ENCODE measurements around the gene GGCT. TPM values are rescaled to one million over a fixed set of nuclear protein-coding genes. Genes with fewer than 3 reads are reported as not detected.
"Not testable (repeated sequence)": the region's sequence is repeated elsewhere in the genome, so short reads cannot be mapped to it uniquely, and the experiment has no call there.

The GGCT gene
- total RNA-seq, 1 experiment from 2014 or later: 73.5 TPM

GRCh38 chr7:30513762-30514161 is 9.1 kb upstream of the GGCT start:
- Histone ChIP-seq H3K4me2 (ENCODE audit: low read depth, low read length, poor library complexity, severe bottlenecking) (no peak overlapping the region), H3K9me3 (ENCODE audit: low read length) (no peaks in the 10 kb centered on the region), H3K27me3 (ENCODE audit: low read length) (no peaks in the 10 kb centered on the region), H3K4me1 (ENCODE audit: low read length) (no peaks in the 10 kb centered on the region), H2AFZ (ENCODE audit: low read length) (no peak overlapping the region), H3K9ac (ENCODE audit: low read length) (no peak overlapping the region), H4K20me1 (ENCODE audit: insufficient read depth, low read depth, low read length) (no peaks in the 10 kb centered on the region), H3K4me3 (ENCODE audit: low read length) (no peak overlapping the region), H3K36me3 (ENCODE audit: insufficient read depth, low read length) (no peaks in the 10 kb centered on the region), H3K9me2 (replicated peaks; ENCODE audit: insufficient read depth, low read length) (no peaks in the 10 kb centered on the region), H3K79me2 (ENCODE audit: low read length) (no peaks in the 10 kb centered on the region), H3K27ac (ENCODE audit: low read length) (no peak overlapping the region)
- DNase-seq: no peak

GRCh38 chr7:30511973-30512662 is 7.5 kb upstream of the GGCT start:
- H3K27ac ChIP-seq (ENCODE audit: low read length): no peak overlapping the region
- no peaks in the 10 kb centered on the region for H3K9me2 ChIP-seq (replicated peaks; ENCODE audit: insufficient read depth, low read length)
- no peaks in the 10 kb centered on the region for H3K9me3 ChIP-seq (ENCODE audit: low read length)
- no peaks in the 10 kb centered on the region for H3K36me3 ChIP-seq (ENCODE audit: insufficient read depth, low read length)
- H3K4me2 ChIP-seq (ENCODE audit: low read depth, low read length, poor library complexity, severe bottlenecking): no peak overlapping the region
- no peaks in the 10 kb centered on the region for H3K4me1 ChIP-seq (ENCODE audit: low read length)
- no peaks in the 10 kb centered on the region for H3K79me2 ChIP-seq (ENCODE audit: low read length)
- no peak overlapping the region for H2AFZ ChIP-seq (ENCODE audit: low read length)
- no peak overlapping the region for H3K9ac ChIP-seq (ENCODE audit: low read length)
- no peak overlapping the region for H3K4me3 ChIP-seq (ENCODE audit: low read length)
- H4K20me1 ChIP-seq (ENCODE audit: insufficient read depth, low read depth, low read length): no peaks in the 10 kb centered on the region
- peak; percentile 41 for DNase-seq
- no peaks in the 10 kb centered on the region for H3K27me3 ChIP-seq (ENCODE audit: low read length)

DNA sequence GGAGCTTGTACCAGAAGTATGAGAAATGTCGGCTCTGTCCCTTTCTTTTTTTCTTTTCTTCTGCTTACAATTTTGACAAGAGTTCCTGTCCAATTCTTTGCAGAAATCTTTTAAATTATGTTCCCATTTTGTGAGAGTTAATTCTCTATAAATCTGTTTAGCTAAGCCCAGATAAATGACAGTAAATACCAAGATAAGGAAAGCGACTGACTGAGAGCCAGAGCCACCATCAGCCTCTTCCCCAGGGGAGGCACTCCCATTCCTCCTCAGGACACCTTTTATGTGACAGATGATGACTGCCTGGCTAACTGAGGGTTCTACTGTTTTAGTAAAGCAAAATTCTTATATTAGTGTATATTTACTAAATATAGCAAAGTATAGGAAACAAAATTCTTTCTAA is 6.9 kb upstream of the GGCT start:
- Histone ChIP-seq H3K9me2 (replicated peaks; ENCODE audit: insufficient read depth, low read length) (no peaks in the 10 kb centered on the region), H3K4me1 (ENCODE audit: low read length) (no peaks in the 10 kb centered on the region), H3K4me2 (ENCODE audit: low read depth, low read length, poor library complexity, severe bottlenecking) (no peak overlapping the region), H3K9ac (ENCODE audit: low read length) (no peak overlapping the region), H3K27ac (ENCODE audit: low read length) (no peak overlapping the region), H3K27me3 (ENCODE audit: low read length) (no peaks in the 10 kb centered on the region), H2AFZ (ENCODE audit: low read length) (no peak overlapping the region), H3K4me3 (ENCODE audit: low read length) (no peak overlapping the region), H3K9me3 (ENCODE audit: low read length) (no peaks in the 10 kb centered on the region), H3K36me3 (ENCODE audit: insufficient read depth, low read length) (no peaks in the 10 kb centered on the region), H4K20me1 (ENCODE audit: insufficient read depth, low read depth, low read length) (no peaks in the 10 kb centered on the region), H3K79me2 (ENCODE audit: low read length) (no peaks in the 10 kb centered on the region)
- peak; percentile 2 for DNase-seq

DNA sequence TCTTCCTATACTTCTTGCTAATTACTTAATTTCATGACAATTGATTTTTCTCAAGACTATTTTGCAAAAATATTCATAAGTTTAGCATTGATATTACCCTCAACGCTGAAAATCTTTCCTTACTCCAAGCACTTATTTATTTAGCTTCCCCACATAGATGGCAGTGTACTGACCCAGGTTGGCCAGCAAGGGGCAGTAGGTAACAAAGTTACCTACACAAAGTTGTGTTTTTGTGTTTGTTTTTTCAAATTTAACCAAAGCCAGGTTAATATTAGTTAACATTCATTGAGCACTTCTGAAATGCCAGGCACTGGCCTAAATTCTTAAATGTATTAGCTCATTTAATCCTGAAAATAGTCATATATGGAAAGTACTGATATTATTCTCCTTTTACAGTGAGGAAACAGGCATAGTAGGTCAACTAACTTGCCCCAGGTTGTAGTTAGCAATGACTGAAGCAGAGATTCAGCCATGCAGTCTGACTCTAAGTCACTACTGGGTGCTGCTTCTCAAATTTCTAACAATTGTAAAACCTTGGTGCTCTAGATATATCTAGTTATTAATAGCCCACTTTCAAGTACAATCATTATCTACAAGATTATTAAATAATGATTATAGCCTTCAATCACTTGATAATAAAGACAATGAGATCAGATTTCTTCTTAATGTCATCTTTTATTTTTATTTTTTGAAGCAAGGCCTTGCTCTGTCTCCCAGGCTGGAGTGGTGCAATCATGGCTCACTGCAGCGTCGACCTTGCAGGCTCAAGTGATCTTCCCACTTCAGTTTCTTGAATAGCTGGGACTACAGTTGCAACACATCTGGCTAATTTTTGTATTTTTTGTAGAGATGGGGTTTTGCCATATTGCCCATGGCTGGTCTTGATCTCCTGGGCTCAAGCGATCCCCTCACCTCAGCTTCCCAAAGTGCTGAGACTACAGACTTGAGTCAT is 5.8 kb upstream of the GGCT start:
- H4K20me1 ChIP-seq (ENCODE audit: insufficient read depth, low read depth, low read length): no peaks in the 10 kb centered on the region
- H3K9me2 ChIP-seq (replicated peaks; ENCODE audit: insufficient read depth, low read length): no peaks in the 10 kb centered on the region
- H3K27me3 ChIP-seq (ENCODE audit: low read length): no peaks in the 10 kb centered on the region
- no peaks in the 10 kb centered on the region for H3K36me3 ChIP-seq (ENCODE audit: insufficient read depth, low read length)
- no peak overlapping the region for H3K4me3 ChIP-seq (ENCODE audit: low read length)
- H3K4me1 ChIP-seq (ENCODE audit: low read length): peaks cover 4% of the 10 kb centered on the region
- no peak overlapping the region for H3K9ac ChIP-seq (ENCODE audit: low read length)
- peak; percentile 80 for DNase-seq
- H2AFZ ChIP-seq (ENCODE audit: low read length): no peak overlapping the region
- H3K9me3 ChIP-seq (ENCODE audit: low read length): no peaks in the 10 kb centered on the region
- H3K79me2 ChIP-seq (ENCODE audit: low read length): no peaks in the 10 kb centered on the region
- no peak overlapping the region for H3K27ac ChIP-seq (ENCODE audit: low read length)
- no peak overlapping the region for H3K4me2 ChIP-seq (ENCODE audit: low read depth, low read length, poor library complexity, severe bottlenecking)

DNA sequence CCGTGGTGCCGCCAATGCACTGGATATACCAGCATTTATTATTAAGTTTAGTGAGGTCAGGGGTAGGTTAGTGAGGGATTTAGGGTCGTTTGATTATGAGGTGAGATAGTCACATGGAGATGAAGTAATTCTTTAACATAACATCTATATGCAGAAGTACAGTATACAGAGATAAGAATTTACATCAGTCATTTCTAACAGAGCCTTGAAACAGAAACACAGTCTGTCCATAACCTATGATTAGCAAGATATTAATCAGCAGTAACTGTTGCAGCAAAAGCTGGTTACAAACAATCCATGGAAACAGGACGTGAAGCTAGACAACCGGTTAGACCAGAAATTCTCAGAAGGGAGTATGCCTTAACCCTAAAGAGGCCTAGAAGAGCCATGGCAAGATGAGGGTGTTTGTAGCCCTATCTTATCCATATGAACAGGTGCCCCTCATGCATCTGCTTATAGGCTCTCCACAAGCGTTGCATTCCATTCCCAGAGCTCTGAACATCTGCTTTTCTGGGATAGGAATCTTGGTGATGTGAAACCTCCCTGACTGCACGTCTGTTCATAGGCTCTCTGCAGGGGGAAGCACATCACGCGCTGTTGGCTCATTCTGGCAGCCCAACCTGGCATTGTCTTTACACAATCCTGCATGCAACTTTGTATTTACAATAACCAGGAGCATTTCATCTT is 4.7 kb upstream of the GGCT start:
- not testable (repeated sequence) for H2AFZ ChIP-seq (ENCODE audit: low read length); H3K4me3 ChIP-seq (ENCODE audit: low read length); H4K20me1 ChIP-seq (ENCODE audit: insufficient read depth, low read depth, low read length); H3K9ac ChIP-seq (ENCODE audit: low read length); DNase-seq; H3K4me1 ChIP-seq (ENCODE audit: low read length); H3K9me2 ChIP-seq (replicated peaks; ENCODE audit: insufficient read depth, low read length); H3K79me2 ChIP-seq (ENCODE audit: low read length); H3K9me3 ChIP-seq (ENCODE audit: low read length); H3K27me3 ChIP-seq (ENCODE audit: low read length); H3K27ac ChIP-seq (ENCODE audit: low read length); H3K36me3 ChIP-seq (ENCODE audit: insufficient read depth, low read length); H3K4me2 ChIP-seq (ENCODE audit: low read depth, low read length, poor library complexity, severe bottlenecking)

GRCh38 chr7:30507346-30507900 is 2.8 kb upstream of the GGCT start:
- not testable (repeated sequence) for H3K4me3 ChIP-seq (ENCODE audit: low read length); H4K20me1 ChIP-seq (ENCODE audit: insufficient read depth, low read depth, low read length); H3K27ac ChIP-seq (ENCODE audit: low read length); H3K9ac ChIP-seq (ENCODE audit: low read length); H2AFZ ChIP-seq (ENCODE audit: low read length); H3K9me3 ChIP-seq (ENCODE audit: low read length); DNase-seq; H3K36me3 ChIP-seq (ENCODE audit: insufficient read depth, low read length); H3K4me2 ChIP-seq (ENCODE audit: low read depth, low read length, poor library complexity, severe bottlenecking); H3K9me2 ChIP-seq (replicated peaks; ENCODE audit: insufficient read depth, low read length); H3K27me3 ChIP-seq (ENCODE audit: low read length)
- Histone ChIP-seq H3K79me2 (ENCODE audit: low read length) (peaks cover 22% of the 10 kb centered on the region), H3K4me1 (ENCODE audit: low read length) (peaks cover 24% of the 10 kb centered on the region)

DNA sequence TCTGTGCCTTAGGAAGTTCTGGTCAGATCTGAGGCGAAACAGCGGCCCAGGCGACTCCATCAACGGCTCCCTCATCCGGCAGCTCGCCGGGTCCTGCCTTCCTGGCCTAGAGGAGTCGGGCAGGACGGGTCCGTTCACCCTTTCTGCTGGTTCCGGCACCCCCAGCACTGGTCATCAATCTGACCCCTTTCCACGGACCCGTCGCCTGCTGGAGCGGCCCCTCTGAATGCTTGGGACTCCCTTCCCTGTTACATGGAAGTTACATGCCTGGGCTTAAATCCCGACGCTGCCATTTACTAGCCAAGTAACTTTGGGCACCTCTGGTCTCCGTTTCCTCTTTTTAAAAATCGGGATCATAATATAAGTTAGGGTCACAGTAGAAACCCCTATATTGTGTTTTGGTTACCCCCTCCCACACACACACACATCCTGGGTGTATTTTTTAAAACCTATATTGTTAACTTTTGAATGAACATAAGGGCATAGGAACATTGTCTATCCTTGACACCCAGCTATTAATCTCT is 607 bp upstream of the GGCT start:
- Histone ChIP-seq H3K27me3 (ENCODE audit: low read length) (no peaks in the 10 kb centered on the region), H3K79me2 (ENCODE audit: low read length) (peaks cover 44% of the 10 kb centered on the region), H3K9ac (ENCODE audit: low read length) (peak overlapping the region; percentile 70), H3K4me3 (ENCODE audit: low read length) (peak overlapping the region; percentile 84), H3K4me1 (ENCODE audit: low read length) (peaks cover 28% of the 10 kb centered on the region), H3K4me2 (ENCODE audit: low read depth, low read length, poor library complexity, severe bottlenecking) (peak overlapping the region; percentile 97), H2AFZ (ENCODE audit: low read length) (no peak overlapping the region), H3K9me2 (replicated peaks; ENCODE audit: insufficient read depth, low read length) (no peaks in the 10 kb centered on the region), H3K27ac (ENCODE audit: low read length) (no peak overlapping the region), H3K9me3 (ENCODE audit: low read length) (no peaks in the 10 kb centered on the region), H3K36me3 (ENCODE audit: insufficient read depth, low read length) (peaks cover 21% of the 10 kb centered on the region), H4K20me1 (ENCODE audit: insufficient read depth, low read depth, low read length) (0 out of 2 replicates have a peak, but pooled peaks cover 5% of the 10 kb centered on the region)
- DNase-seq: no peak

Measured in Karpas-422 (cell line).